GM13976 (cell line): Measurements from ENCODE around the gene SPR.

Experiments used
- DNase-seq: peaks from one replicate; pipeline ENCODE4 v3.0.0; 2012; ENCODE audit warnings: low spot score
- in situ Hi-C: fragments of 300-500 bp; cut with MboI; formaldehyde crosslinking; loops from one replicate; pipeline ENCODE4 v1.12.0; 2022; ENCODE audit warnings: low sequenced_read_pairs, mixed read lengths, inconsistent platforms; ENCODE audit not compliant: unreplicated experiment
- TF ChIP-seq, protein P1 (sequence below): IDR thresholded peaks from 2 replicates; pipeline ENCODE4 v1.5.1; 2012; ENCODE audit warnings: borderline replicate concordance, mild to moderate bottlenecking; ENCODE audit not compliant: insufficient read depth; ENCODE audit errors: extremely low read depth, missing control alignments, control extremely low read depth

Gene SPR

DNA sequence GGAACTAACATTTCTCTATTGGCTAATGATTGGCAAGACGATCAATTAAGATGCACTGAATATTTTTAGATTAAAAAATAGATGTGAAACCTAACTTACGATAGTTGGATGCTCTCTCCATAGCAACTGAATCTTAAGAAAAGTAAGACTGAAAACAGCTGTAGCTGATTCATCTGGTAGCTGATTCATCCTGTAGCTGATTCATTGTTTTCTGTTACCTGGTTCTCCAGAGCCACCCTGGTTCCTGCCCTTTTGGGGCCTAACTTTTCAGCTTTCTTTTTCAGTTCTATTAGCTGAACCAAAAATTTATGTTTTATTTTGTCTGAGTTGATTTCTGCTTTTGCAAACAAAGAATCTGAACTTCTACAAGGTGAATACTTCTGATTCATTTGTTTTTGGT lies 22.7 kb upstream of the SPR start:
- TF ChIP-seq, protein P1, sequence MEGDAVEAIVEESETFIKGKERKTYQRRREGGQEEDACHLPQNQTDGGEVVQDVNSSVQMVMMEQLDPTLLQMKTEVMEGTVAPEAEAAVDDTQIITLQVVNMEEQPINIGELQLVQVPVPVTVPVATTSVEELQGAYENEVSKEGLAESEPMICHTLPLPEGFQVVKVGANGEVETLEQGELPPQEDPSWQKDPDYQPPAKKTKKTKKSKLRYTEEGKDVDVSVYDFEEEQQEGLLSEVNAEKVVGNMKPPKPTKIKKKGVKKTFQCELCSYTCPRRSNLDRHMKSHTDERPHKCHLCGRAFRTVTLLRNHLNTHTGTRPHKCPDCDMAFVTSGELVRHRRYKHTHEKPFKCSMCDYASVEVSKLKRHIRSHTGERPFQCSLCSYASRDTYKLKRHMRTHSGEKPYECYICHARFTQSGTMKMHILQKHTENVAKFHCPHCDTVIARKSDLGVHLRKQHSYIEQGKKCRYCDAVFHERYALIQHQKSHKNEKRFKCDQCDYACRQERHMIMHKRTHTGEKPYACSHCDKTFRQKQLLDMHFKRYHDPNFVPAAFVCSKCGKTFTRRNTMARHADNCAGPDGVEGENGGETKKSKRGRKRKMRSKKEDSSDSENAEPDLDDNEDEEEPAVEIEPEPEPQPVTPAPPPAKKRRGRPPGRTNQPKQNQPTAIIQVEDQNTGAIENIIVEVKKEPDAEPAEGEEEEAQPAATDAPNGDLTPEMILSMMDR, result no peak
- DNase-seq, result peak; percentile 59
- in situ Hi-C loops, result no loop called here

DNA sequence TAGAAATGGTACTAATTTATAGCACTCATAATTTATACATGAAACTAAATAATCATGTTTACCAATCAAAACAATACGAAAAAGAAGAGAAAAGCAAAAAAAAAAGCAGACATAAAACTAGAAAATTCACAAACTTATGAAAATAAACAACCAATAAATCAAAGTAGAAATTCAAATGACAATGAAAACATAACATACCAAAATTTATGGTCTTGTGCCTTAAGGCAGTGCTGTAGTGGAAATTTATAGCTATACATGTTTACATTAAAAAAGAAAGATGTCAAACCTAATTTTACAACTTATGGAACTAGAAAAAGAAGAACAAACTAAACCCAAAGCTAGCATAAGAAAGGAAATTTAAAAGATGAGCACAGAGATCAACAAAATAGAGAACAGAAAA lies 16.1 kb upstream of the SPR start:
- in situ Hi-C loops, result no loop called here
- TF ChIP-seq, protein P1, result no peak
- no peak for DNase-seq

DNA sequence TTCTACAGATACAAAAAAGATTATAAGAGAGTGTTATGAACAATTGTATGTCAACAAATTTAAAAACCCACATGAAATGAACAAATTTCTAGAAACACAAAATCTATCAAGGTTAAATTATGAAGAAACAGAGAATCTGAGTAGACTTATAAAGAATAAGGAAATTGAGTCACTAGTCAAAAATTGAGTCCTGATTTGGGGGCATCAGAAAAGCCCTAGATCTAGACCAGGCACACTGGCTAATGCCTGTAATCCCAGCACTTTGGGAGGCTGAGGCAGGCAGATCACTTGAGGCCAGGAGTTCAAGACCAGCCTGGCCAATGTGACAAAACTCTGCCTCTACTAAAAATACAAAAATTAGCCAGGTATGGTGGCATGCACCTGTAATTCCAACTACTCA lies 15.3 kb upstream of the SPR start:
- TF ChIP-seq, protein P1, result no peak
- DNase-seq, result no peak
- in situ Hi-C loops, result no loop called here

DNA sequence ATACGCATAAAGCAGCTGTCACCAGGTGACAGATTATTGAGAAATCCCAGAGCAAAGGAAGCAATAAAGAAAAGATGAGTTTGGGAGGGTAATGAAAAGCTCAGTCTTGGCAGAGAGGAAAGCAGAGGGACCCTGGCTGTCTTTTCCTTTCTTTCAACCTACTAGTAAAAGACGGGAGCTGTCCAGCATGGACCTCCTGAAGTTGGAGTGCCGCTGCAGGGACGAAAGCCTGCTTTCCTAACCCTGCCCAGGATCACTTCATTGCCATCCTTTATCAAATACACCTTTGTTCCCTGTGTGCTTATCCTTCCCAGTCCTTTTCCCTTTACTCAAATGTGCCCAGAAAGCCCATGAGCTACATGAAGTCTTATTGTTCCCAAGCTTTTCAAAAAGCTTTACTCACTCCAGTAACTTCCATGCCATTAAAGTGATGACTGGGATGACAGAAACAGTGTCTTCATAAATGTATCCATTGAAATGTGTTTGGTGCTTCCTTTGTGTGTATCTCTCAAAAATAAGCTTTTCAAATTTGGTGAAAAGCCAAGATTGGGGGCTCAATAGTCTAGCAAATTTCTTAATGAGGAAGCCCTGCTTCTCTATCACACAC lies 3.7 kb upstream of the SPR start:
- no peak for DNase-seq
- in situ Hi-C loops, result loop anchor here (25.0 kb wide), 1 partner anchor 304 kb away; no protein-coding TSS in a partner anchor
- TF ChIP-seq, protein P1, result no peak

DNA sequence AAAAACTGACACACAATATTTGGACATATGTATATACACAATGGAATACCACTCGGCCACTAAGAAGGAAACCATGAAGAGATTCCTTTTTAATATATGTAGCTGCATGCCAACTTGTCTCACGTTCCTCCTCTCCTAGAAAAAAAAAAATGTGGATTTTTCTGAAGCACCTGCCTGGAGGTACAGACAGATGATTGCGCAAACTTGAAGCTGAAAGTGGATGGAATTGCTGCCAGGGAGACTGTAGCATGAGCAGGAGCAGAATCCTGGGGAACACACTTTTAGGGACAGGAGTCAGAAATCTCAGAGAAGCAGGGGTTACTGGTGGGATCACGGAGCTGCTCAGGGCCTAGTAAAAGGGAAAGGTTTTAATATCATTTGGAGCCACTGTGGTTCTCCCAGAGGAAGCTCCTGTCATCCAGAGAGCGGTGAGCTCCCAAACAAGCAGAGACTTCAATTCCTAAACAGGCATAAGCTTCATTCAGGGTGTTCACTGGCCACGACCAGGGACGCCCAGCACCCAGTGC lies 640 bp upstream of the SPR start:
- in situ Hi-C loops, result loop anchor here (25.0 kb wide), 1 partner anchor 301 kb away; no protein-coding TSS in a partner anchor
- TF ChIP-seq, protein P1, result no peak

DNA sequence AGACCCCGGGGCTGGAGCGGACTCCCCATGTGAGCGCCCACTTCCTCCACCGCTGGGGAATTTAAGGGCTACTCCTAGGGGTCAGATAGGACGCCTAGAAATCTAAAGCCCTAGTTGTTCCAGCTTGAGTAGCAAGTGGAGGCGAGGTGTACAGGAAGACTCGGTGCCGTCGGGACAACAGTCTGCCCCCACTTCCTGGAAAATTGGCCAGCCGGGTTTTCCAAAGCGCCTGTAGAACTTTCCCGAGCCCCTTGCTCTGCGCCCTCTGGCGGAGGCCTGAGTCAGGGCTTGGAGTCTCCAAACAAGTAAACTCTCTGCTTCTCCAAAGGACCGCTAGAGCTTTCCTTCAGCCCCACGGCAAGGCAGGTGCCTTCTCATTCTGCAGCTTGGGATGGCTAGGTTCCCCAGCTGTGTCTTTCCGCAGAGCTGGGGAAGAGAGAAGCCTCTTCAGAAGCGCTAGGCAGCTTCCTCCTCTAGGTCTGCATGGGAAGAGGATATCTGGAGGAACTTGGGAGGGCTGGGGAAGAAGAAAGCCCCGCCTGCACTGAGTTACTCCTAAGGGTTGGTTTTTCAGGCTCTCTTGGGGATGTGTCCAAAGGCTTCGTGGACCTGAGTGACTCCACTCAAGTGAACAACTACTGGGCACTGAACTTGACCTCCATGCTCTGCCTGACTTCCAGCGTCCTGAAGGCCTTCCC lies 681 bp downstream of the SPR start:
- in situ Hi-C loops, result loop anchor here (25.0 kb wide), 1 partner anchor 299 kb away; no protein-coding TSS in a partner anchor
- TF ChIP-seq, protein P1, result peak; percentile 73
- peak; percentile 75 for DNase-seq

More for the DNA sequence above, 640 bp upstream of the SPR start:
- DNase-seq, result no peak
